Smooth muscle cell (in vitro differentiated cells): ENCODE measurements around the gene IL1RAPL2. TPM values are rescaled to one million over a fixed set of nuclear protein-coding genes. Genes with fewer than 3 reads are reported as not detected.
A peak's percentile ranks its signal among the peaks of the same experiment; 100 is the strongest.

Source experiments
- DNase-seq: peaks from one replicate; lab custom pipeline; 2025; ENCODE audit not compliant: unreplicated experiment; lab: John Stamatoyannopoulos, UW
- H2AFZ ChIP-seq: fragments of 200-600 bp; sonication (generic); 2 replicates; pipeline ENCODE4 v1.6.0; 2016; ENCODE audit warnings: antibody characterized with exemption, low read depth, mild to moderate bottlenecking
- H3F3A ChIP-seq: fragments of 200-600 bp; sonication (generic); 2 replicates; pipeline ENCODE4 v1.6.0; 2017; ENCODE audit warnings: antibody characterized with exemption, low read depth
- H3K27ac ChIP-seq: fragments of 200-600 bp; sonication (generic); 2 replicates; pipeline ENCODE4 v1.5.1; 2016; ENCODE audit warnings: low read depth, mild to moderate bottlenecking
- H3K27me3 ChIP-seq: fragments of 200-600 bp; sonication (generic); 2 replicates; pipeline ENCODE4 v1.6.1; 2016; ENCODE audit warnings: low read depth, mild to moderate bottlenecking
- H3K36me3 ChIP-seq: fragments of 200-600 bp; sonication (generic); 2 replicates; pipeline ENCODE4 v1.5.1; 2016; ENCODE audit warnings: low read depth
- H3K4me1 ChIP-seq: fragments of 200-600 bp; sonication (generic); 2 replicates; pipeline ENCODE4 v1.5.1; 2016; ENCODE audit warnings: low read depth
- H3K4me2 ChIP-seq: fragments of 200-600 bp; sonication (generic); 2 replicates; pipeline ENCODE4 v1.6.0; 2016; ENCODE audit warnings: mild to moderate bottlenecking
- H3K4me3 ChIP-seq: fragments of 200-600 bp; sonication (generic); 2 replicates; pipeline ENCODE4 v1.5.1; 2016; ENCODE audit warnings: mild to moderate bottlenecking
- H3K79me2 ChIP-seq: fragments of 200-600 bp; sonication (generic); 2 replicates; pipeline ENCODE4 v1.6.0; 2016; ENCODE audit warnings: low read depth, mild to moderate bottlenecking
- H3K9ac ChIP-seq: fragments of 200-600 bp; sonication (generic); 2 replicates; pipeline ENCODE4 v1.6.0; 2016; ENCODE audit warnings: low read depth
- H3K9me3 ChIP-seq: fragments of 200-600 bp; sonication (generic); replicated peaks from 2 replicates; pipeline ENCODE4 v1.5.1; 2016; ENCODE audit warnings: low read depth
- H4K20me1 ChIP-seq: fragments of 200-600 bp; sonication (generic); 2 replicates; pipeline ENCODE4 v1.6.0; 2016; ENCODE audit warnings: low read depth
- CTCF ChIP-seq: fragments of 200-600 bp; sonication (generic); IDR thresholded peaks from 2 replicates; pipeline ENCODE4 v1.5.1; 2017; ENCODE audit warnings: borderline replicate concordance, mild to moderate bottlenecking, antibody characterized with exemption; ENCODE audit not compliant: insufficient read depth, poor library complexity, severe bottlenecking
- WGBS: methylation state at CpG from one replicate; pipeline ENCODE4 v1.1.7; 2016; ENCODE audit warnings: low lambda C conversion rate; 5-methylcytosine and 5-hydroxymethylcytosine counted together
- polyA plus RNA-seq: library from polyadenylated mRNA; unstranded; fragments of >200 nt; fragmentation: Nextera tagmentation; extraction: Ambion mirVana; gene quantifications from 2 replicates; pipeline ENCODE4 v1.2.1, GENCODE V29; 2016
- total RNA-seq: library from RNA; depleted of rRNA; stranded (reverse); fragments of >200 nt; gene quantifications from 2 replicates; pipeline ENCODE4 v1.2.3, GENCODE V29; 2014

IL1RAPL2 gene
- total and polyA plus RNA-seq, 2 experiments from 2014 or later: not detected

GRCh38 chrX:104833401-104833800 is 267.4 kb downstream of the IL1RAPL2 start:
- no peaks in the 10 kb centered on the region for H3K79me2 ChIP-seq
- no peak overlapping the region for H2AFZ ChIP-seq
- no peak overlapping the region for H3K27ac ChIP-seq
- H3K27me3 ChIP-seq: no peaks in the 10 kb centered on the region
- no peak overlapping the region for H3K9ac ChIP-seq
- no peaks in the 10 kb centered on the region for H3K9me3 ChIP-seq
- no peaks in the 10 kb centered on the region for H3K4me1 ChIP-seq
- H3F3A ChIP-seq: no peaks in the 10 kb centered on the region
- no peaks in the 10 kb centered on the region for H3K36me3 ChIP-seq
- H3K4me3 ChIP-seq: no peak overlapping the region
- no peak for TF ChIP-seq CTCF
- H3K4me2 ChIP-seq: no peak overlapping the region
- H4K20me1 ChIP-seq: no peaks in the 10 kb centered on the region
- DNase-seq: no peak
- WGBS: 53% methylated on average over 2 of the region's 2 CpGs

GRCh38 chrX:104842646-104843045 is 276.6 kb downstream of the IL1RAPL2 start:
- 86% methylated on average over 4 of the region's 4 CpGs for WGBS

DNA sequence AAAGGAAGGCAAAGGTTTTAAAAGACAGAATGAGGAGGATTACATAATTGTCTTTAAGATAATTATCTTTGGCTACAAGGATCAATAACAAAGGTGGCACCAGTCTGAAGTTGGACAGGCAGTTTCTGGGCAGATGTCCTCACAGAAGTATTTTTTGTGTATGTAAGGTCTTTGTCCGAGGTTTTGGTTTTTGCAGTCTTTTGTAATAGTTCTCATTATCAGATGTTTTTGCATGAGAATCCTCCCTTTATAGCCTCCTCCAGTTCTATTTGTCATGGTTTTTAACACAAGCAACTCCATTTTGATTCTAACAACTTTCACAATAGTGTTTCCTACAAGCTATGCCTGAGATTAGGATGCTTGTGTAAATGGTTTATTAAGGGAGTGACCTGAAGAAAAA is 286.2 kb downstream of the IL1RAPL2 start:
- Histone ChIP-seq H3K36me3 (no peaks in the 10 kb centered on the region), H3F3A (no peaks in the 10 kb centered on the region), H3K9ac (no peak overlapping the region), H3K4me1 (no peaks in the 10 kb centered on the region), H2AFZ (no peak overlapping the region), H3K79me2 (no peaks in the 10 kb centered on the region), H4K20me1 (no peaks in the 10 kb centered on the region), H3K9me3 (no peaks in the 10 kb centered on the region), H3K27ac (no peak overlapping the region), H3K4me3 (no peak overlapping the region), H3K27me3 (no peaks in the 10 kb centered on the region), H3K4me2 (no peak overlapping the region)
- 65% methylated on average over 1 of the region's 1 CpG for WGBS
- TF ChIP-seq CTCF: no peak
- no peak for DNase-seq

More at GRCh38 chrX:104842646-104843045, 276.6 kb downstream of the IL1RAPL2 start:
- no peak for DNase-seq
- Histone ChIP-seq H3K4me3 (no peak overlapping the region), H4K20me1 (no peaks in the 10 kb centered on the region), H3K4me2 (no peak overlapping the region), H3K36me3 (no peaks in the 10 kb centered on the region), H3K79me2 (no peaks in the 10 kb centered on the region), H3K9me3 (no peaks in the 10 kb centered on the region), H3K27ac (no peak overlapping the region), H3F3A (no peaks in the 10 kb centered on the region), H2AFZ (no peak overlapping the region), H3K9ac (no peak overlapping the region), H3K27me3 (no peaks in the 10 kb centered on the region), H3K4me1 (no peaks in the 10 kb centered on the region)
- no peak for TF ChIP-seq CTCF

DNA sequence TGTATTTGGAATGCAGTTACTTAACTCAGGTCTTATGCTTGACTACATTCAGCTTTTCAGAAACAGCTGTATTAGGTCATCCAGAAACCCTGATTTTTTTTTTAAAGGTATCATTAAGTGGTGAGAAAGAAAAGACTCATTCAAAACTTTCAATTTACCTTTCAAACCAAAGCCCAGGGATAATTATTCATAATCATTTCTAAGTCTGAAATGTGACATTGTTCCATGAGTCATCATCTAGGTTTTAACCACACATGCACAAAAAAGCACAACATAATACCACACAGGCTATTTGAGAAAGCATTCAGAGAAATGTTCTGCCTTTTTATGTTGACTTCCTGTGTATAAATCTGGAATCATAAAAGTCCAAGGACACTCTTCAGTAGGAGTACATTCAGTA is 288.2 kb downstream of the IL1RAPL2 start:
- DNase-seq: no peak
- H3K36me3 ChIP-seq: no peaks in the 10 kb centered on the region
- H2AFZ ChIP-seq: no peak overlapping the region
- no peaks in the 10 kb centered on the region for H3K9me3 ChIP-seq
- H3K4me1 ChIP-seq: no peaks in the 10 kb centered on the region
- no peaks in the 10 kb centered on the region for H3K27me3 ChIP-seq
- no peak overlapping the region for H3K9ac ChIP-seq
- no peak for TF ChIP-seq CTCF
- no peak overlapping the region for H3K4me3 ChIP-seq
- no peak overlapping the region for H3K4me2 ChIP-seq
- peak overlapping the region; percentile 38 for H3K27ac ChIP-seq
- H4K20me1 ChIP-seq: no peaks in the 10 kb centered on the region
- H3F3A ChIP-seq: no peaks in the 10 kb centered on the region
- no peaks in the 10 kb centered on the region for H3K79me2 ChIP-seq
